ENCODE results near the gene C20orf202. TPM values are rescaled to one million over a fixed set of nuclear protein-coding genes. Genes with fewer than 3 reads are reported as not detected.
"Not testable (repeated sequence)": the region's sequence is repeated elsewhere in the genome, so short reads cannot be mapped to it uniquely, and the experiment has no call there.

C20orf202 gene
- total and polyA plus RNA-seq, 8 donors: 0.76 to 1.7 (median 1.3) TPM; not detected in 1

DNA sequence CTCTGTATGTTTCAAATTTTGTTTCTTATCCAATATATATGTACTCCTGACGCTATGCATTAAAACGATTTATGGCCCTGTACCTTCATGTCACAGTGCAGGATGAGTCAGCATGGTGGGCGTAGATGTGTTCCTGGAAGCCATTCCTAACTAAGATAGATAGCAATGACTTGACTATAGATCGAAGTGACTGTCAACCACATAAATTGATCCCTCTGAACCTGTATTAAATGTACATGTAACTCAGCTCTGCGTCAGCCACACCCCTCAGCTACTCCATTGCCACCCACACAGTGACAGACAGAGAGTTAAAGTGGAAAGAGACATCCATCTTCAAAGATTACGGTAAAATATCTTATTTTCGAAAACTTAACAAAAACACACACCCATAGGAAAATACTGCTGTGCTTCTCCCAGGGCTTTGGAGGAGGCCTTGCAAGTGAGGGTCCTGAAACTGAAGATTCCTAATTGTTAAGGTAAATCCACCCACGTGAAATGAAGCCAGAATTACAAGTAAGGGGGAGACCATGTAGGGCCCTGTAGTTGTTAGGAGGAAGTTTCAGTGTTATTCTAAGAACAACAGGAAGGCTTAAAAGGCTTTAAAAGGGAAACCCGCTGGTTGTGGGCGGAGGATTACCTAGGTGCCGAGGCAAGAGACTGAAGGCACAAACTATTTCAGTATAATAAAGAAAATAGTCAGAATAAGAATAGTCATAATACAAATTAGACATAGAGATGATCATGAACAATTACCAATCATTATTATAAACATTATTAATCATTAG is 12.3 kb downstream of the C20orf202 start:
- peaks cover 0 to 4% of the 10 kb centered on the region in 2 donors for H3K27me3 ChIP-seq
- intact Hi-C loops (cut with DNase I): no loop called here
- DNase-seq (no peak), ATAC-seq (no peak)
- H3K4me1 ChIP-seq: peaks cover 0 to 3% of the 10 kb centered on the region in 2 donors
- H3K4me3 ChIP-seq: no peak overlapping the region
- TF ChIP-seq, protein P1, sequence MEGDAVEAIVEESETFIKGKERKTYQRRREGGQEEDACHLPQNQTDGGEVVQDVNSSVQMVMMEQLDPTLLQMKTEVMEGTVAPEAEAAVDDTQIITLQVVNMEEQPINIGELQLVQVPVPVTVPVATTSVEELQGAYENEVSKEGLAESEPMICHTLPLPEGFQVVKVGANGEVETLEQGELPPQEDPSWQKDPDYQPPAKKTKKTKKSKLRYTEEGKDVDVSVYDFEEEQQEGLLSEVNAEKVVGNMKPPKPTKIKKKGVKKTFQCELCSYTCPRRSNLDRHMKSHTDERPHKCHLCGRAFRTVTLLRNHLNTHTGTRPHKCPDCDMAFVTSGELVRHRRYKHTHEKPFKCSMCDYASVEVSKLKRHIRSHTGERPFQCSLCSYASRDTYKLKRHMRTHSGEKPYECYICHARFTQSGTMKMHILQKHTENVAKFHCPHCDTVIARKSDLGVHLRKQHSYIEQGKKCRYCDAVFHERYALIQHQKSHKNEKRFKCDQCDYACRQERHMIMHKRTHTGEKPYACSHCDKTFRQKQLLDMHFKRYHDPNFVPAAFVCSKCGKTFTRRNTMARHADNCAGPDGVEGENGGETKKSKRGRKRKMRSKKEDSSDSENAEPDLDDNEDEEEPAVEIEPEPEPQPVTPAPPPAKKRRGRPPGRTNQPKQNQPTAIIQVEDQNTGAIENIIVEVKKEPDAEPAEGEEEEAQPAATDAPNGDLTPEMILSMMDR (IDR thresholded peaks at IDR 0.05): no peak
- H3K27ac ChIP-seq: no peak overlapping the region
- no peaks in the 10 kb centered on the region for H3K9me3 ChIP-seq
- H3K36me3 ChIP-seq: no peaks in the 10 kb centered on the region

DNA sequence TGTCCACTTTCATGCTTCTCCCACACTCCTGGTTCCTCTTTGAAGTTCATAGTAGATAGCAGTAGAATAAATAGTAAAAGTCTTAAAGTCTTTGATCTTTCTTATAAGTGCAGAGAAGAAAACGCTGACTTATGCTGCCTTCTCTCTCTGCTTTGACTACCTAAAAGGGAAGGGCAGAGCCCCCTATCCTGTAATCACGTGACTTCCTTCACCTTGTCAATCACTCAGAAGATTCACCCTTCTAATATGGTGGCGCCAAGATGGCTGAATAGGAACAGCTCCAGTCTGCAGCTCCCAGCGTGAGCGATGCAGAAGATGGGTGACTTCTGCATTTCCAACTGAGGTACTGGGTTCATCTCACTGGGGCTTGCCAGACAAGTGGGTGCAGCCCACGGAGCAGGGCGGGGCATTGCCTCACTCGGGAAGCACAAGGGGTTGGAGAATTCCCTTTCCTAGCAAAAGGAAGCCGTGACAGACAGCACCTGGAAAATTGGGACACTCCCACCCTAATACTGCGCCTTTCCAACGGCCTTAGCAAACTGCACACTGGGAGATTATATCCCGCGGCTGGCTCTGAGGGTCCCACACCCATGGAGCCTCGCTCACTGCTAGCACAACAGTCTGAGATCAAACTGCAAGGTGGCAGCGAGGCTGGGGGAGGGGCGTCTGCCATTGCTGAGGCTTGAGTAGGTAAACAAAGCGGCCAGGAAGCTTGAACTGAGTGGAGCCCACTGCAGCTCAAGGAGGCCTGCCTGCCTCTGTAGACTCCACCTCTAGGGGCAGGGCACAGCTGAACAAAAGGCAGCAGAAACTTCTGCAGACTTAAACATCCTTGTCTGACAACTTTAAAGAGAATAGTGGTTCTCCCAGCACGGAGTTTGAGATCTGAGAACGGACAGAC is 13.5 kb downstream of the C20orf202 start:
- H3K4me3 ChIP-seq; H3K36me3 ChIP-seq; H3K4me1 ChIP-seq; H3K27ac ChIP-seq; intact Hi-C loops (cut with DNase I); DNase-seq; H3K9me3 ChIP-seq; H3K27me3 ChIP-seq; ATAC-seq: not testable (repeated sequence)

DNA sequence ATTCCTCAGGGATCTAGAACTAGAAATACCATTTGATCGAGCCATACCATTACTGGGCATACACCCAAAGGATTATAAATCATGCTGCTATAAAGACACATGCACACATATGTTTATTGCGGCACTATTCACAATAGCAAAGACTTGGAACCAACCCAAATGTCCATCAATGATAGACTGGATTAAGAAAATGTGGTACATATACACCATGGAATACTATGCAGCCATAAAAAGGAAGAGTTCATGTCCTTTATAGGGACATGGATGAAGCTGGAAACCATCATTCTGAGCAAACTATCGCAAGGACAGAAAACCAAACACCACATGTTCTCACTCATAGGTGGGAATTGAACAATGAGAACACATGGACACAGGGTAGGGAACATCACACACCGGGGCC is 19.5 kb downstream of the C20orf202 start:
- DNase-seq; H3K9me3 ChIP-seq; intact Hi-C loops (cut with DNase I); H3K36me3 ChIP-seq; ATAC-seq; H3K27ac ChIP-seq; H3K4me3 ChIP-seq: not testable (repeated sequence)
- peaks cover 12 to 24% of the 10 kb centered on the region in 2 donors for H3K27me3 ChIP-seq
- peaks cover 10 to 12% of the 10 kb centered on the region in 2 donors for H3K4me1 ChIP-seq

DNA sequence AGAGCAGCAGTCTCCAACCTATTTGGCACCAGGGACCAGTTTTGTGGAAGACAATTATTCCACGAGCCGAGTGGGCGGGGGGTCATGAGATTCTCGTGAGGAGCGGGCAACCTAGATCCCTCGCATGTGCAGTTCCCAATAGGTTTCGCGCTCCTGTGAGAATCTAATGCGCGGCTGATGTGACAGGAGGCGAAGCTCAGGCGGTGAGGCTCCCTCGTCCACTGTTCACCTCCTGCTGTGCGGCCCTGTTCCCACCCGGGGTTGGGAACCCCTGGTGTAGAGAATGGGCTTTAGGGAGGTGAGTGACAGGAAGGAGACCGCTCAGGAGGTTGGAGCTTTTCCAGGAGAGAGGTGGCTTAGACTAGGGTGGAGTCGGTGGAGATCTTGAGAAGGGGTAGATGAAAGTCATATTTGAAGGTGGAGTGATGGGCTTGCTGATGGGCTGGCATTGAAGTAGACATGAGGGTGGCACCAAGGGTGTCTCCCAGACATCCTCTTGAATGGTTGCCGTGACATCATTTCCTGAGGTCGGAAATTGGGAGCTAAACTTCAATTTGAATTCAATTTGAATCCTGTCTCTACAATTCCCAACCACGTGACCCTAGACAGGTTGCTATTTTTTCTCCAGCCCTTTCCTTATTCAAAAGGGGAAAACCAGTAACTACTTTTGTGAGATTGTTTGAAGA is 21.1 kb downstream of the C20orf202 start:
- Histone ChIP-seq H3K27ac (no peak overlapping the region), H3K27me3 (peaks cover 27 to 40% of the 10 kb centered on the region in 2 donors), H3K4me3 (no peak overlapping the region), H3K4me1 (peaks cover 10 to 12% of the 10 kb centered on the region in 2 donors), H3K36me3 (no peaks in the 10 kb centered on the region), H3K9me3 (no peaks in the 10 kb centered on the region)
- no peak for ATAC-seq
- no peak for DNase-seq
- TF ChIP-seq, protein P1 (IDR thresholded peaks at IDR 0.05): no peak
- intact Hi-C loops (cut with DNase I): no loop called here

DNA sequence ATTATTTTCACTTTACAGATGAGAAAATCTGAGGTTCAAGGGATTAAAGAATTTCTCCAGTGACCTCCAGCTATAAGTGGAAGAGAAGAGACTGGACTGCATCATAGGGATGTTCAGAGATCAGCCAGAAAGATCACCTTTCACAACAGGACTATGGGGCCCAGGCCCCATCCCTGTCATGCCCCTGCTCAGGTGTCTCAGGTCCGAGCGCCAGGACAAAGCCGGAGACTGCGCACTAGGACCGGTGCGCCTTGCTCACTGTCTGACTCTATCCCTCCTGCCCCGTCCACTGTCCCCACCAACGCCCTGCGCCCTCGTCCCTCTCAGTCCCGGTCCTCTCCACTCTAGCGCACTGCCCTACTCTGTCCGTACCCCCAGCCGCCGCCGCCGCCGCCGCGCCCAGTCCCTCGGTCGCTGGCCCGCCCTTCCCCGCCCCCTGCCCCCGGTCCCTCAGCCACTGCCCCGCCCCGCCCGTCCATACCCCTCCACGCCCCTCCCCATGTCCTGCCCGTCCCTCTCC is 22.1 kb downstream of the C20orf202 start:
- intact Hi-C loops (cut with DNase I): no loop called here
- peaks cover 28 to 49% of the 10 kb centered on the region in 2 donors for H3K27me3 ChIP-seq
- H3K4me3 ChIP-seq: peak overlapping the region; percentile 24 to 39
- TF ChIP-seq, protein P1 (IDR thresholded peaks at IDR 0.05): no peak
- ATAC-seq (peak; percentile 55), DNase-seq (no peak)
- no peaks in the 10 kb centered on the region for H3K9me3 ChIP-seq
- no peak overlapping the region for H3K27ac ChIP-seq
- peaks cover 10 to 12% of the 10 kb centered on the region in 2 donors for H3K4me1 ChIP-seq
- H3K36me3 ChIP-seq: no peaks in the 10 kb centered on the region
